ENCODE data around the gene TMEM178A.

Gene TMEM178A

GRCh38 chr2:39660612-39661236 lies 5.0 kb upstream of the TMEM178A start:
- Histone ChIP-seq H3K9me3 (ENCODE audit: control insufficient read depth, low read length) (no peaks in the 10 kb centered on the region), H3K36me3 (ENCODE audit: control insufficient read depth, insufficient read depth, low read length) (no peaks in the 10 kb centered on the region), H3K27ac (ENCODE audit: insufficient read depth, low read length, poor library complexity, severe bottlenecking) (no peak overlapping the region), H3K4me3 (ENCODE audit: insufficient read depth, low read depth, low read length, poor library complexity, severe bottlenecking) (no peak overlapping the region), H3K27me3 (replicated peaks; ENCODE audit: control insufficient read depth, insufficient read depth, low read length, poor library complexity, severe bottlenecking) (peaks cover 11% of the 10 kb centered on the region), H3K4me1 (ENCODE audit: control insufficient read depth, insufficient read depth, low read length, poor library complexity, severe bottlenecking) (no peaks in the 10 kb centered on the region)
- DNase-seq = no peak

GRCh38 chr2:39661826-39662225 lies 3.9 kb upstream of the TMEM178A start:
- H3K9me3 ChIP-seq (ENCODE audit: control insufficient read depth, low read length) = no peaks in the 10 kb centered on the region
- H3K4me1 ChIP-seq (ENCODE audit: control insufficient read depth, insufficient read depth, low read length, poor library complexity, severe bottlenecking) = no peaks in the 10 kb centered on the region
- H3K27ac ChIP-seq (ENCODE audit: insufficient read depth, low read length, poor library complexity, severe bottlenecking) = no peak overlapping the region
- DNase-seq = no peak
- no peak overlapping the region for H3K4me3 ChIP-seq (ENCODE audit: insufficient read depth, low read depth, low read length, poor library complexity, severe bottlenecking)
- peaks cover 20% of the 10 kb centered on the region for H3K27me3 ChIP-seq (replicated peaks; ENCODE audit: control insufficient read depth, insufficient read depth, low read length, poor library complexity, severe bottlenecking)
- no peaks in the 10 kb centered on the region for H3K36me3 ChIP-seq (ENCODE audit: control insufficient read depth, insufficient read depth, low read length)

GRCh38 chr2:39663187-39663930 lies 2.4 kb upstream of the TMEM178A start:
- no peaks in the 10 kb centered on the region for H3K36me3 ChIP-seq (ENCODE audit: control insufficient read depth, insufficient read depth, low read length)
- H3K4me1 ChIP-seq (ENCODE audit: control insufficient read depth, insufficient read depth, low read length, poor library complexity, severe bottlenecking) = no peaks in the 10 kb centered on the region
- H3K27me3 ChIP-seq (replicated peaks; ENCODE audit: control insufficient read depth, insufficient read depth, low read length, poor library complexity, severe bottlenecking) = peaks cover 22% of the 10 kb centered on the region
- no peak for DNase-seq
- H3K9me3 ChIP-seq (ENCODE audit: control insufficient read depth, low read length) = no peaks in the 10 kb centered on the region
- no peak overlapping the region for H3K27ac ChIP-seq (ENCODE audit: insufficient read depth, low read length, poor library complexity, severe bottlenecking)
- no peak overlapping the region for H3K4me3 ChIP-seq (ENCODE audit: insufficient read depth, low read depth, low read length, poor library complexity, severe bottlenecking)

- Histone ChIP-seq H3K4me1 (ENCODE audit: control insufficient read depth, insufficient read depth, low read length, poor library complexity, severe bottlenecking) (no peaks in the 10 kb centered on the region), H3K9me3 (ENCODE audit: control insufficient read depth, low read length) (no peaks in the 10 kb centered on the region), H3K27me3 (replicated peaks; ENCODE audit: control insufficient read depth, insufficient read depth, low read length, poor library complexity, severe bottlenecking) (peaks cover 22% of the 10 kb centered on the region), H3K36me3 (ENCODE audit: control insufficient read depth, insufficient read depth, low read length) (no peaks in the 10 kb centered on the region), H3K27ac (ENCODE audit: insufficient read depth, low read length, poor library complexity, severe bottlenecking) (no peak overlapping the region), H3K4me3 (ENCODE audit: insufficient read depth, low read depth, low read length, poor library complexity, severe bottlenecking) (no peak overlapping the region)
- DNase-seq = no peak
Observed at GRCh38 chr2:39664232-39664887, 1.4 kb upstream of the TMEM178A start.

GRCh38 chr2:39664888-39665591 lies 677 bp upstream of the TMEM178A start:
- no peak for DNase-seq
- no peak overlapping the region for H3K27ac ChIP-seq (ENCODE audit: insufficient read depth, low read length, poor library complexity, severe bottlenecking)
- H3K36me3 ChIP-seq (ENCODE audit: control insufficient read depth, insufficient read depth, low read length) = no peaks in the 10 kb centered on the region
- H3K4me1 ChIP-seq (ENCODE audit: control insufficient read depth, insufficient read depth, low read length, poor library complexity, severe bottlenecking) = no peaks in the 10 kb centered on the region
- no peak overlapping the region for H3K4me3 ChIP-seq (ENCODE audit: insufficient read depth, low read depth, low read length, poor library complexity, severe bottlenecking)
- H3K9me3 ChIP-seq (ENCODE audit: control insufficient read depth, low read length) = no peaks in the 10 kb centered on the region
- H3K27me3 ChIP-seq (replicated peaks; ENCODE audit: control insufficient read depth, insufficient read depth, low read length, poor library complexity, severe bottlenecking) = peaks cover 22% of the 10 kb centered on the region

- DNase-seq = no peak
- H3K27ac ChIP-seq (ENCODE audit: insufficient read depth, low read length, poor library complexity, severe bottlenecking) = no peak overlapping the region
- no peak overlapping the region for H3K4me3 ChIP-seq (ENCODE audit: insufficient read depth, low read depth, low read length, poor library complexity, severe bottlenecking)
- peaks cover 22% of the 10 kb centered on the region for H3K27me3 ChIP-seq (replicated peaks; ENCODE audit: control insufficient read depth, insufficient read depth, low read length, poor library complexity, severe bottlenecking)
- no peaks in the 10 kb centered on the region for H3K9me3 ChIP-seq (ENCODE audit: control insufficient read depth, low read length)
- H3K4me1 ChIP-seq (ENCODE audit: control insufficient read depth, insufficient read depth, low read length, poor library complexity, severe bottlenecking) = no peaks in the 10 kb centered on the region
- no peaks in the 10 kb centered on the region for H3K36me3 ChIP-seq (ENCODE audit: control insufficient read depth, insufficient read depth, low read length)
Observed at GRCh38 chr2:39666491-39667101, 879 bp downstream of the TMEM178A start.

- Histone ChIP-seq H3K4me1 (ENCODE audit: control insufficient read depth, insufficient read depth, low read length, poor library complexity, severe bottlenecking) (no peaks in the 10 kb centered on the region), H3K27me3 (replicated peaks; ENCODE audit: control insufficient read depth, insufficient read depth, low read length, poor library complexity, severe bottlenecking) (peaks cover 22% of the 10 kb centered on the region), H3K4me3 (ENCODE audit: insufficient read depth, low read depth, low read length, poor library complexity, severe bottlenecking) (no peak overlapping the region), H3K36me3 (ENCODE audit: control insufficient read depth, insufficient read depth, low read length) (no peaks in the 10 kb centered on the region), H3K27ac (ENCODE audit: insufficient read depth, low read length, poor library complexity, severe bottlenecking) (no peak overlapping the region), H3K9me3 (ENCODE audit: control insufficient read depth, low read length) (no peaks in the 10 kb centered on the region)
- no peak for DNase-seq
Observed at GRCh38 chr2:39667104-39667885, 1.6 kb downstream of the TMEM178A start.

- H3K4me3 ChIP-seq (ENCODE audit: insufficient read depth, low read depth, low read length, poor library complexity, severe bottlenecking) = no peak overlapping the region
- DNase-seq = no peak
- H3K27ac ChIP-seq (ENCODE audit: insufficient read depth, low read length, poor library complexity, severe bottlenecking) = no peak overlapping the region
- no peaks in the 10 kb centered on the region for H3K36me3 ChIP-seq (ENCODE audit: control insufficient read depth, insufficient read depth, low read length)
- H3K27me3 ChIP-seq (replicated peaks; ENCODE audit: control insufficient read depth, insufficient read depth, low read length, poor library complexity, severe bottlenecking) = peaks cover 22% of the 10 kb centered on the region
- no peaks in the 10 kb centered on the region for H3K4me1 ChIP-seq (ENCODE audit: control insufficient read depth, insufficient read depth, low read length, poor library complexity, severe bottlenecking)
- no peaks in the 10 kb centered on the region for H3K9me3 ChIP-seq (ENCODE audit: control insufficient read depth, low read length)
Observed at GRCh38 chr2:39667886-39668276, 2.2 kb downstream of the TMEM178A start.

- H3K4me3 ChIP-seq (ENCODE audit: insufficient read depth, low read depth, low read length, poor library complexity, severe bottlenecking) = no peak overlapping the region
- no peaks in the 10 kb centered on the region for H3K36me3 ChIP-seq (ENCODE audit: control insufficient read depth, insufficient read depth, low read length)
- H3K9me3 ChIP-seq (ENCODE audit: control insufficient read depth, low read length) = no peaks in the 10 kb centered on the region
- H3K27ac ChIP-seq (ENCODE audit: insufficient read depth, low read length, poor library complexity, severe bottlenecking) = no peak overlapping the region
- no peaks in the 10 kb centered on the region for H3K4me1 ChIP-seq (ENCODE audit: control insufficient read depth, insufficient read depth, low read length, poor library complexity, severe bottlenecking)
- H3K27me3 ChIP-seq (replicated peaks; ENCODE audit: control insufficient read depth, insufficient read depth, low read length, poor library complexity, severe bottlenecking) = peaks cover 22% of the 10 kb centered on the region
- DNase-seq = no peak
Observed at GRCh38 chr2:39668576-39669080, 2.9 kb downstream of the TMEM178A start.

Measured in effector memory CD4-positive, alpha-beta T cell (primary cell).